SU-DHL-6 (cell line): ENCODE measurements around the gene ADAMTS12.

Source experiments
- H2AFZ ChIP-seq: fragments of 200-600 bp; sonication (generic); 2 replicates; pipeline ENCODE4 v1.6.1; 2014; ENCODE audit warnings: low read depth, mild to moderate bottlenecking, moderate library complexity, mixed read lengths, antibody characterized with exemption, low read length; ENCODE audit not compliant: severe bottlenecking
- H3F3A ChIP-seq: fragments of 200-600 bp; shearing (Covaris generic); 2 replicates; pipeline ENCODE4 v1.6.0; 2016; ENCODE audit warnings: antibody characterized with exemption, mild to moderate bottlenecking; ENCODE audit not compliant: insufficient read depth
- H3K27ac ChIP-seq: fragments of 200-600 bp; sonication (generic); 2 replicates; pipeline ENCODE4 v1.5.1; 2016; ENCODE audit warnings: low read depth, mild to moderate bottlenecking, low read length, moderate library complexity, mixed read lengths
- H3K27me3 ChIP-seq: fragments of 200-600 bp; sonication (generic), shearing (Covaris generic); 2 replicates; pipeline ENCODE4 v1.6.0; 2014; ENCODE audit warnings: mild to moderate bottlenecking, low read length
- H3K36me3 ChIP-seq: fragments of 200-600 bp; sonication (generic); 2 replicates; pipeline ENCODE4 v1.6.1; 2014; ENCODE audit warnings: mild to moderate bottlenecking, low read length, mixed read lengths
- H3K4me2 ChIP-seq: fragments of 300-600, 200-600 bp; shearing (Covaris generic), sonication (generic); 2 replicates; pipeline ENCODE4 v1.6.0; 2014; ENCODE audit warnings: low read length, low read depth, mild to moderate bottlenecking; ENCODE audit not compliant: poor library complexity, severe bottlenecking
- H3K4me3 ChIP-seq: fragments of 200-600 bp; sonication (generic); 2 replicates; pipeline ENCODE4 v1.5.1; 2014; ENCODE audit warnings: antibody characterized with exemption, low read length, mild to moderate bottlenecking, mixed read lengths; ENCODE audit not compliant: insufficient read depth, poor library complexity, severe bottlenecking
- H3K79me2 ChIP-seq: fragments of 200-600 bp; sonication (generic); 2 replicates; pipeline ENCODE4 v1.6.1; 2014; ENCODE audit warnings: mild to moderate bottlenecking, low read length, moderate library complexity; ENCODE audit not compliant: insufficient read depth
- H3K9ac ChIP-seq: fragments of 200-600 bp; sonication (generic); 2 replicates; pipeline ENCODE4 v1.7.0; 2014; ENCODE audit warnings: mild to moderate bottlenecking, low read length
- H3K9me2 ChIP-seq: fragments of 200-600 bp; sonication (generic); replicated peaks from 2 replicates; pipeline ENCODE4 v1.6.1; 2014; ENCODE audit warnings: low read length; ENCODE audit not compliant: insufficient read depth
- H3K9me3 ChIP-seq: fragments of 200-600 bp; sonication (generic); 2 replicates; pipeline ENCODE4 v1.6.1; 2014; ENCODE audit warnings: low read length, mixed read lengths; ENCODE audit not compliant: insufficient read depth
- H4K20me1 ChIP-seq: fragments of 200-600 bp; sonication (generic); 2 replicates; pipeline ENCODE4 v1.6.1; 2014; ENCODE audit warnings: low read depth, mild to moderate bottlenecking, antibody characterized with exemption, low read length, moderate library complexity, mixed read lengths
- CTCF ChIP-seq: fragments of 200-600 bp; sonication (generic); IDR thresholded peaks from one replicate; pipeline ENCODE4 v1.5.1; 2017; ENCODE audit warnings: antibody characterized with exemption, mild to moderate bottlenecking, low read length, moderate library complexity; ENCODE audit not compliant: insufficient read depth, poor library complexity, severe bottlenecking
- EZH2phosphoT487 ChIP-seq: fragments of 200-600 bp; sonication (generic), shearing (Covaris generic); conservative IDR thresholded peaks from 2 replicates; pipeline ENCODE4 v1.6.1; 2018; ENCODE audit warnings: mild to moderate bottlenecking, antibody characterized with exemption, low read length, moderate library complexity, mixed read lengths

ADAMTS12 gene

GRCh38 chr5:33635582-33635981 lies 256.2 kb downstream of the ADAMTS12 start:
- Histone ChIP-seq H3K79me2 (no peaks in the 10 kb centered on the region), H3K4me3 (no peak overlapping the region), H3K27ac (no peak overlapping the region), H3K36me3 (no peaks in the 10 kb centered on the region), H3K27me3 (no peaks in the 10 kb centered on the region), H3K4me2 (no peak overlapping the region), H3K9ac (no peak overlapping the region), H3K9me2 (no peaks in the 10 kb centered on the region), H2AFZ (no peak overlapping the region), H3K9me3 (no peaks in the 10 kb centered on the region), H4K20me1 (no peaks in the 10 kb centered on the region), H3F3A (no peaks in the 10 kb centered on the region)
- TF ChIP-seq CTCF (no peak), EZH2phosphoT487 (no peak)

GRCh38 chr5:33633699-33634098 lies 258.1 kb downstream of the ADAMTS12 start:
- Histone ChIP-seq H3K79me2 (no peaks in the 10 kb centered on the region), H3K4me3 (no peak overlapping the region), H3K36me3 (no peaks in the 10 kb centered on the region), H3K4me2 (no peak overlapping the region), H3K27me3 (no peaks in the 10 kb centered on the region), H3K9me2 (no peaks in the 10 kb centered on the region), H3K9ac (no peak overlapping the region), H3K9me3 (no peaks in the 10 kb centered on the region), H2AFZ (no peak overlapping the region), H3F3A (no peaks in the 10 kb centered on the region), H4K20me1 (no peaks in the 10 kb centered on the region), H3K27ac (no peak overlapping the region)
- TF ChIP-seq CTCF (no peak), EZH2phosphoT487 (no peak)

GRCh38 chr5:33631786-33632185 lies 260.0 kb downstream of the ADAMTS12 start:
- H3K9ac ChIP-seq, result no peak overlapping the region
- H3K9me2 ChIP-seq, result no peaks in the 10 kb centered on the region
- no peak overlapping the region for H3K4me3 ChIP-seq
- H3K79me2 ChIP-seq, result no peaks in the 10 kb centered on the region
- no peaks in the 10 kb centered on the region for H3F3A ChIP-seq
- H3K9me3 ChIP-seq, result no peaks in the 10 kb centered on the region
- H3K27ac ChIP-seq, result no peak overlapping the region
- no peak overlapping the region for H2AFZ ChIP-seq
- no peak overlapping the region for H3K4me2 ChIP-seq
- no peaks in the 10 kb centered on the region for H3K36me3 ChIP-seq
- no peaks in the 10 kb centered on the region for H4K20me1 ChIP-seq
- TF ChIP-seq EZH2phosphoT487 (no peak), CTCF (no peak)
- no peaks in the 10 kb centered on the region for H3K27me3 ChIP-seq
